Upper lobe of left lung (tissue), 4 donors: ENCODE measurements around the gene CELF5.

Experiments
- EP300 ChIP-seq, 4 donors: sonication (generic); formaldehyde crosslinking; IDR thresholded peaks; one replicate each; pipeline ENCODE4 v1.5.1; 2017; ENCODE audit warnings: antibody characterized with exemption in 4 of 4, control low read depth in 2 of 4
- POLR2A ChIP-seq, 4 donors: fragments of 450-650 bp; IDR thresholded peaks; one replicate each; pipeline ENCODE4 v1.5.1; 2016 to 2017; ENCODE audit warnings: antibody characterized with exemption in 4 of 4, mild to moderate bottlenecking in 2 of 4
- POLR2AphosphoS5 ChIP-seq, 2 donors: sonication (generic); formaldehyde crosslinking; IDR thresholded peaks; one replicate each; pipeline ENCODE4 v1.5.1; 2017; ENCODE audit warnings: antibody characterized with exemption in 2 of 2
- TF ChIP-seq, protein P1 (sequence below), 6 experiments: fragments of 450-650 bp in 4 of 6; fragments of 200-600 bp in 2 of 6; sonication (generic) in 2 of 6; IDR thresholded peaks; one replicate each; pipeline ENCODE4 v1.5.1; 2016 to 2019; ENCODE audit warnings: antibody characterized with exemption in 6 of 6

- TF ChIP-seq POLR2A (IDR thresholded peaks at IDR 0.05) = no peak
- TF ChIP-seq, protein P1, sequence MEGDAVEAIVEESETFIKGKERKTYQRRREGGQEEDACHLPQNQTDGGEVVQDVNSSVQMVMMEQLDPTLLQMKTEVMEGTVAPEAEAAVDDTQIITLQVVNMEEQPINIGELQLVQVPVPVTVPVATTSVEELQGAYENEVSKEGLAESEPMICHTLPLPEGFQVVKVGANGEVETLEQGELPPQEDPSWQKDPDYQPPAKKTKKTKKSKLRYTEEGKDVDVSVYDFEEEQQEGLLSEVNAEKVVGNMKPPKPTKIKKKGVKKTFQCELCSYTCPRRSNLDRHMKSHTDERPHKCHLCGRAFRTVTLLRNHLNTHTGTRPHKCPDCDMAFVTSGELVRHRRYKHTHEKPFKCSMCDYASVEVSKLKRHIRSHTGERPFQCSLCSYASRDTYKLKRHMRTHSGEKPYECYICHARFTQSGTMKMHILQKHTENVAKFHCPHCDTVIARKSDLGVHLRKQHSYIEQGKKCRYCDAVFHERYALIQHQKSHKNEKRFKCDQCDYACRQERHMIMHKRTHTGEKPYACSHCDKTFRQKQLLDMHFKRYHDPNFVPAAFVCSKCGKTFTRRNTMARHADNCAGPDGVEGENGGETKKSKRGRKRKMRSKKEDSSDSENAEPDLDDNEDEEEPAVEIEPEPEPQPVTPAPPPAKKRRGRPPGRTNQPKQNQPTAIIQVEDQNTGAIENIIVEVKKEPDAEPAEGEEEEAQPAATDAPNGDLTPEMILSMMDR (IDR thresholded peaks at IDR 0.05) = no peak
- TF ChIP-seq EP300 (IDR thresholded peaks at IDR 0.05) = no peak
- TF ChIP-seq POLR2AphosphoS5 (IDR thresholded peaks at IDR 0.05) = no peak
Observed at GRCh38 chr19:3190470-3190770, 34.0 kb upstream of the CELF5 start.
